ENCODE measurements around the gene RNF44.

DNA sequence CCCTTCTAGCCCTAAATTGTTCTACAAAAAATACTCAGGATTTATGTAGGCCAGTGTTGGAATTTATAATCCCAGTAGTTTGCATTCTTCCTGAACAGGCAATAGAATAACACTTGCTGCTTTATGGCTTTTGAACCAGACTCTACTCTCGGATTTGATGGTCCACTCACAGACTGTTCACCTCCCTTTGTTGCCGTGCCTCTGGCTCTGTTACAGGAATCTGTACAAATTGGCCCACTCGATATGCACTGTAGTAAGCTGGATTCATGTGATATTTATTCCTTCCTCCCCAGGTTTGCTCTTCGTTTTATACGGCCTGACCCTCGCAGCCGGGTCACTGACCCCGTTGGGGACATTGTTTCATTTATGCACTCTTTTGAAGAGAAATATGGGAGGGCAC, 45.3 kb downstream of the RNF44 start:
- TF ChIP-seq, protein P1, sequence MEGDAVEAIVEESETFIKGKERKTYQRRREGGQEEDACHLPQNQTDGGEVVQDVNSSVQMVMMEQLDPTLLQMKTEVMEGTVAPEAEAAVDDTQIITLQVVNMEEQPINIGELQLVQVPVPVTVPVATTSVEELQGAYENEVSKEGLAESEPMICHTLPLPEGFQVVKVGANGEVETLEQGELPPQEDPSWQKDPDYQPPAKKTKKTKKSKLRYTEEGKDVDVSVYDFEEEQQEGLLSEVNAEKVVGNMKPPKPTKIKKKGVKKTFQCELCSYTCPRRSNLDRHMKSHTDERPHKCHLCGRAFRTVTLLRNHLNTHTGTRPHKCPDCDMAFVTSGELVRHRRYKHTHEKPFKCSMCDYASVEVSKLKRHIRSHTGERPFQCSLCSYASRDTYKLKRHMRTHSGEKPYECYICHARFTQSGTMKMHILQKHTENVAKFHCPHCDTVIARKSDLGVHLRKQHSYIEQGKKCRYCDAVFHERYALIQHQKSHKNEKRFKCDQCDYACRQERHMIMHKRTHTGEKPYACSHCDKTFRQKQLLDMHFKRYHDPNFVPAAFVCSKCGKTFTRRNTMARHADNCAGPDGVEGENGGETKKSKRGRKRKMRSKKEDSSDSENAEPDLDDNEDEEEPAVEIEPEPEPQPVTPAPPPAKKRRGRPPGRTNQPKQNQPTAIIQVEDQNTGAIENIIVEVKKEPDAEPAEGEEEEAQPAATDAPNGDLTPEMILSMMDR (IDR thresholded peaks at IDR 0.05): no peak
- TF ChIP-seq POLR2A (IDR thresholded peaks at IDR 0.05): no peak
